ENCODE results near the gene GMPS. TPM values are rescaled to one million over a fixed set of nuclear protein-coding genes. Genes with fewer than 3 reads are reported as not detected.

The GMPS gene
- total RNA-seq, 1 donor from 2014 or later, result 82.3 TPM

GRCh38 chr3:155949453-155950217, 79.2 kb downstream of the GMPS start:
- DNase-seq, result no peak
- Mint-ChIP-seq H3K4me1 (ENCODE audit: low read depth, unreplicated experiment) (peaks cover 2% of the 10 kb centered on the region), H3K27ac (ENCODE audit: unreplicated experiment) (no peak overlapping the region), H3K27me3 (ENCODE audit: unreplicated experiment) (no peaks in the 10 kb centered on the region), H3K36me3 (ENCODE audit: unreplicated experiment) (no peaks in the 10 kb centered on the region), H3K4me3 (ENCODE audit: unreplicated experiment) (no peak overlapping the region), H3K9me3 (ENCODE audit: unreplicated experiment) (peaks cover 1% of the 10 kb centered on the region)
- no peak for TF ChIP-seq CTCF (IDR thresholded peaks at IDR 0.05; ENCODE audit: partially characterized antibody, unreplicated experiment)

DNA sequence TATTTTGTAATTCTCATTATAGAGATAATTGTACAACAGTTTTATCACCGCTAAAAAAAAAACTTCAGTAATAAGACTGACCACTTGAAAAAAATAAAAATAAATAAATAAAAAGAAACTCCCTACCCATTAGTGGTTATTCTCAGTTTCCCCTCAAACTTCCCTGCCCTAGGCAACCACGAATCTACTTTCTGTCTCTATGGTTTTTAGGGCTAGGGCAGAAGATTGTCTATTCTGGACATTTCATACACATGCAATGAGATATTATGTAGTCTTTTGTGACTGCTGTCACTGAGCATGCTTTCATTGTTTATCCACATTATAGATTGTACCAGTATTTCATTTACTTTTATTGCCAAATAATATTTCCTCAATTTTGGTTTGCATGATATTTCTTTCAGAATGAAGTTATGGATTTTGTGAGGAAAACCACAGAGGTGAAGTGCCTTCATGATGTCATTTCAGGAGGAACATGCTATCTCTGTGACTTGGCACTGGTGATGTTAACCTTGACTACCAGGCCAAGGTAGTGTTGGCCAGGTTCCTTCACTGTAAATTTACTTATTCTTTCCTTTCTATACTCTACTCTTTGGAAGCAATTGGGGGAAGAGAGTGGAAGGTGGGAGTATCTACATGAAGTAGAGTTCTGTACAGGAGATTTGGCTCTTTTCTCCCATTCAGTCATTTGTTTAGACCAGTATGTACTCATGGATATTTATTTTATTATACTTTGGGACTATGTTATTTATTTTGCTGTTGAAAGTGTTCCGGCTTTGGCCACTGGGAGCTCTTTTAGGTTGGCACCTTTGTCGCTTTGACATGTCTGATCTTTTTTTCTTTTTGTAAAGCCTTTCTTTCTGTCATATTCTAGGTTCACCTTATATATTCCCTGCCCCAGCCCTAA, 86.3 kb downstream of the GMPS start:
- H3K4me3 Mint-ChIP-seq (ENCODE audit: unreplicated experiment), result no peak overlapping the region
- no peaks in the 10 kb centered on the region for H3K4me1 Mint-ChIP-seq (ENCODE audit: low read depth, unreplicated experiment)
- DNase-seq, result no peak
- TF ChIP-seq CTCF (IDR thresholded peaks at IDR 0.05; ENCODE audit: partially characterized antibody, unreplicated experiment), result no peak
- H3K27ac Mint-ChIP-seq (ENCODE audit: unreplicated experiment), result no peak overlapping the region
- H3K9me3 Mint-ChIP-seq (ENCODE audit: unreplicated experiment), result peaks cover 1% of the 10 kb centered on the region
- H3K36me3 Mint-ChIP-seq (ENCODE audit: unreplicated experiment), result no peaks in the 10 kb centered on the region
- no peaks in the 10 kb centered on the region for H3K27me3 Mint-ChIP-seq (ENCODE audit: unreplicated experiment)

- Mint-ChIP-seq H3K27ac (ENCODE audit: unreplicated experiment) (no peak overlapping the region), H3K27me3 (ENCODE audit: unreplicated experiment) (no peaks in the 10 kb centered on the region), H3K9me3 (ENCODE audit: unreplicated experiment) (peaks cover 1% of the 10 kb centered on the region), H3K4me3 (ENCODE audit: unreplicated experiment) (no peak overlapping the region), H3K4me1 (ENCODE audit: low read depth, unreplicated experiment) (no peaks in the 10 kb centered on the region), H3K36me3 (ENCODE audit: unreplicated experiment) (peaks cover 3% of the 10 kb centered on the region)
- no peak for TF ChIP-seq CTCF (IDR thresholded peaks at IDR 0.05; ENCODE audit: partially characterized antibody, unreplicated experiment)
- DNase-seq, result no peak
Observed at GRCh38 chr3:155957412-155957880, 87.0 kb downstream of the GMPS start.

DNA sequence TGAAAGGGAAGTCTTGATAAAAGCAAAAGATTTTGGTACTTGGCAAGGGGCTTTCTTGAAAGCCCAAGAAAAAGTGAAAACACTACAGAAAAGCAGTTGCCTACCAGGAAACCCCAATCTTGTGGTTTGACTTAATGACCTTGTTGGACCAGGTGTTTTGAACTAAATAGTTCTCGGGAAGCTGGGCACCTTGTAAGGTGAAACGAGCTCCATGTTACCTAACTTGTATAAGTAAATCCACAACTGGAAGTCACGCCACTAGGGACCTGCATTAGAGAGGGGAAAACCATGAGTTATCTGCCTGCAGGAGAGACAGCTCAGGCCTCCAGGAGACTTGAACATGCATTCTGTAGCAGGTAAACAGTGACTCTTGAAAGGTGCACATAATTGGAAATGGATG, 88.2 kb downstream of the GMPS start:
- peaks cover 1% of the 10 kb centered on the region for H3K9me3 Mint-ChIP-seq (ENCODE audit: unreplicated experiment)
- H3K4me3 Mint-ChIP-seq (ENCODE audit: unreplicated experiment), result no peak overlapping the region
- H3K27me3 Mint-ChIP-seq (ENCODE audit: unreplicated experiment), result peaks cover 2% of the 10 kb centered on the region
- H3K36me3 Mint-ChIP-seq (ENCODE audit: unreplicated experiment), result peaks cover 5% of the 10 kb centered on the region
- H3K4me1 Mint-ChIP-seq (ENCODE audit: low read depth, unreplicated experiment), result no peaks in the 10 kb centered on the region
- DNase-seq, result no peak
- no peak overlapping the region for H3K27ac Mint-ChIP-seq (ENCODE audit: unreplicated experiment)
- TF ChIP-seq CTCF (IDR thresholded peaks at IDR 0.05; ENCODE audit: partially characterized antibody, unreplicated experiment), result no peak

All from glutamatergic neuron (in vitro differentiated cells).